Measurements from ENCODE around the gene MCU. TPM values are rescaled to one million over a fixed set of nuclear protein-coding genes. Genes with fewer than 3 reads are reported as not detected.

The MCU gene
- total RNA-seq, 1 donor from 2014 or later, result 95.0 TPM

DNA sequence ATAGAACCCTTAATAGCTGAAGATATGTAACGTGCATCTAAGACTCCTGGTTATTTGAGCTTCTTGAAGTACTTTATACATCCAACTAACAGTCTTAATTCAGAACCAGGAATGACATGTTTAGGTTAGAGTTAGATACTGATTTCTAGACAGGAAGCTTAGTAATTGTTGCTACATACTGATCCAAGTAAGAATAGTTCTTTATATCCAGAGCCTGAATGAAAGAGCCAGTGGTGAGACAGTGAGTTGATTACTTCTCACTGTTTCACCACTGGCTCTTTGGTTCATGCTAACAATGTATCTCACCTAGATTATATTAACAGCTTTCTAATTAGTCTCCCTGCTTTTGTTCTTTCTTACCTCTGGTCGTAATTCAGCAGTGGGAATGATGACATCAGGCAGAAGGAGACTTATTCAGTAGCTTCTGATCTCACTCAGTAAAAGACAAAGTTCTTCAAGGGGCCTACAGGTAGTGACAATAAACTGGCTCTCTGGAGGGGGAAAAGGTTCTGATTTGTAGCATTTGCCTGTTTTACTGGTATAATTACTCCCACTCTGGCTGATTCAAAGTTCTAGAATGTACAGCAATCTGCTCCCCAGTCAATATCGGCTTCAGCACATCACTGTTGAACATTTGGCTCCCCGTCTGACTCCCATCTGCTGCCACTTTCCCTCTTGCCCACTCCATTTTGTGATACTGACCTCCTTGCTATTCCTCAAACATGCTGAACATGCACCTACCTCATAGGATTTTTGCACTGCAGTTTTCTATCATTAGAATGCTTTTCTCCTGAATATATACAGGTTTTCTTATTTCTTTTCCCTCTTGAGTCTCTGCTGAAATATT is 29.1 kb downstream of the MCU start:
- no peaks in the 10 kb centered on the region for H3K9me3 ChIP-seq (ENCODE audit: control insufficient read depth in 3 of 3, low read length in 3 of 3)
- no peak overlapping the region for H3K27ac ChIP-seq (ENCODE audit: low read depth, low read length)
- H3K27me3 ChIP-seq (ENCODE audit: control insufficient read depth in 3 of 3, insufficient read depth in 3 of 3, low read length in 3 of 3), result no peaks in the 10 kb centered on the region
- peaks cover 0 to 7% (median 0%) of the 10 kb centered on the region in 3 donors for H3K4me1 ChIP-seq (ENCODE audit: control insufficient read depth in 3 of 3, insufficient read depth in 3 of 3, low read length in 3 of 3)
- H3K9ac ChIP-seq (ENCODE audit: low read depth in 1 of 3, low read length in 3 of 3), result no peak overlapping the region
- H3K4me3 ChIP-seq (ENCODE audit: low read length in 3 of 3), result no peak overlapping the region
- H3K36me3 ChIP-seq (ENCODE audit: control insufficient read depth in 3 of 3, insufficient read depth in 3 of 3, low read length in 3 of 3), result peaks cover 2 to 11% (median 6%) of the 10 kb centered on the region in 3 donors

DNA sequence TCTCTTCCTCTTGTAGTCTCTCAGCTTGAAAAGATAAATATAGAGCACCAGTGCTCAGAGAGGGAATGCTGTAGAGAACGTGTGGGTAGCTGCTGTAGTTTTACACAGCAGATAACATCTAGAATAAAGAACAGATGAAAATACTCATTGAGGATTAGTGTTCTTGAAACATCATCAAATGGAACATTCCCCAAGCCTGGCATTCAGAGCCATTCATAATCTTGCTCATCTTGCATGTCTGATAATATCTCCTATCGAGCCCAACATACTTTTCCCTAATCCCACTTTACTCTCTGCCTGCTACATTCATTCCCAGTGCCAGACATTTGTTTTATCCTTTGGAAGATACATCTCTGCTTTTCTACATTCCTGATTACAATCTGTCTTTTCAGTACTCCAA is 35.2 kb downstream of the MCU start:
- no peak overlapping the region for H3K27ac ChIP-seq (ENCODE audit: low read depth, low read length)
- H3K4me1 ChIP-seq (ENCODE audit: control insufficient read depth in 3 of 3, insufficient read depth in 3 of 3, low read length in 3 of 3), result peaks cover 7 to 9% (median 8%) of the 10 kb centered on the region in 3 donors
- no peaks in the 10 kb centered on the region for H3K9me3 ChIP-seq (ENCODE audit: control insufficient read depth in 3 of 3, low read length in 3 of 3)
- H3K9ac ChIP-seq (ENCODE audit: low read depth in 1 of 3, low read length in 3 of 3), result peak overlapping the region in 1 of 3 donors; percentile 15
- H3K36me3 ChIP-seq (ENCODE audit: control insufficient read depth in 3 of 3, insufficient read depth in 3 of 3, low read length in 3 of 3), result no peaks in the 10 kb centered on the region
- no peaks in the 10 kb centered on the region for H3K27me3 ChIP-seq (ENCODE audit: control insufficient read depth in 3 of 3, insufficient read depth in 3 of 3, low read length in 3 of 3)
- H3K4me3 ChIP-seq (ENCODE audit: low read length in 3 of 3), result no peak overlapping the region

- Histone ChIP-seq H3K27me3 (ENCODE audit: control insufficient read depth in 3 of 3, insufficient read depth in 3 of 3, low read length in 3 of 3) (no peaks in the 10 kb centered on the region), H3K9me3 (ENCODE audit: control insufficient read depth in 3 of 3, low read length in 3 of 3) (no peaks in the 10 kb centered on the region), H3K4me3 (ENCODE audit: low read length in 3 of 3) (no peak overlapping the region), H3K27ac (ENCODE audit: low read depth, low read length) (no peak overlapping the region), H3K36me3 (ENCODE audit: control insufficient read depth in 3 of 3, insufficient read depth in 3 of 3, low read length in 3 of 3) (no peaks in the 10 kb centered on the region), H3K4me1 (ENCODE audit: control insufficient read depth in 3 of 3, insufficient read depth in 3 of 3, low read length in 3 of 3) (peaks cover 7 to 9% (median 8%) of the 10 kb centered on the region in 3 donors), H3K9ac (ENCODE audit: low read depth in 1 of 3, low read length in 3 of 3) (peak overlapping the region in 1 of 3 donors; percentile 17)
These were observed 36.5 kb downstream of the MCU start for GRCh38 chr10:72728462-72728861.

DNA sequence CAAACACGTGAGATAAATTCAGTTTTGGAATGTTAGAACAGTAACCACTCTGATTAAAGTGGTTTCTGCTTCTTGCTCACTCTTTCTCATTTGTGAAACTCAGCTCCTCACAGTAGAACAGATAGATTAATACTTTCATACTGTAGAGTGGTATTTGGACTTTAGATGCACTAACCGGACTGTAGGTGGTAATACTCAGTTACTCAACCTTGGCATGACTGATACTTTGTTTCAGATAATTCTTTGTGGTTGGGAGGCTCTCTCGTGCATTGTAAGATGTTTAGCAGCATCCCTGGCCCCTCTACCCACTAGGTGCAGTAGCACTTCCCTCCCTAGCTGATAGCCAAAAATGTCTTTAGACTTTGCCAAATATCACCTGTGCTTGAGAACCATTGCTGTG is 37.6 kb downstream of the MCU start:
- H3K36me3 ChIP-seq (ENCODE audit: control insufficient read depth in 3 of 3, insufficient read depth in 3 of 3, low read length in 3 of 3), result no peaks in the 10 kb centered on the region
- H3K9me3 ChIP-seq (ENCODE audit: control insufficient read depth in 3 of 3, low read length in 3 of 3), result no peaks in the 10 kb centered on the region
- no peak overlapping the region for H3K4me3 ChIP-seq (ENCODE audit: low read length in 3 of 3)
- H3K27me3 ChIP-seq (ENCODE audit: control insufficient read depth in 3 of 3, insufficient read depth in 3 of 3, low read length in 3 of 3), result no peaks in the 10 kb centered on the region
- H3K9ac ChIP-seq (ENCODE audit: low read depth in 1 of 3, low read length in 3 of 3), result no peak overlapping the region
- H3K4me1 ChIP-seq (ENCODE audit: control insufficient read depth in 3 of 3, insufficient read depth in 3 of 3, low read length in 3 of 3), result peaks cover 7 to 9% (median 8%) of the 10 kb centered on the region in 3 donors
- H3K27ac ChIP-seq (ENCODE audit: low read depth, low read length), result no peak overlapping the region

DNA sequence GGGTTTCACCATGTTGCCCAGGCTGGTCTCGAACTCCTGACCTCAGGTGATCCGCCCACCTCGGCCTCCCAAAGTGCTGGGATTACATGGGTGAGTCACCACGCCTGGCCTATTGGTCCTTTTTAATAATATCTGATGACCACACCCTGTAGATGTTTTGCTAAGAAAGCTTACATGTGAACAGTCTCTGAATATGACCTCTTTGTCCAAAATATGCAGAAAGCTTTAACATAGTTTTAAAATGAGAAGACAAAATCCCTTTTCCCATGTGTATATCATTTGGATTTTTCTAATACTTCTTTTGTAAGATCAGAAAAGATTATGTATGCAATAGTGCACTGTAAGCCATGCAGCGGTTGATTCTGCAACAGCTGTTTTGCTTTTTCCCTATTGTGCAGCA is 38.5 kb downstream of the MCU start:
- Histone ChIP-seq H3K9ac (ENCODE audit: low read depth in 1 of 3, low read length in 3 of 3) (no peak overlapping the region), H3K9me3 (ENCODE audit: control insufficient read depth in 3 of 3, low read length in 3 of 3) (no peaks in the 10 kb centered on the region), H3K36me3 (ENCODE audit: control insufficient read depth in 3 of 3, insufficient read depth in 3 of 3, low read length in 3 of 3) (no peaks in the 10 kb centered on the region), H3K27me3 (ENCODE audit: control insufficient read depth in 3 of 3, insufficient read depth in 3 of 3, low read length in 3 of 3) (no peaks in the 10 kb centered on the region), H3K4me3 (ENCODE audit: low read length in 3 of 3) (no peak overlapping the region), H3K27ac (ENCODE audit: low read depth, low read length) (no peak overlapping the region), H3K4me1 (ENCODE audit: control insufficient read depth in 3 of 3, insufficient read depth in 3 of 3, low read length in 3 of 3) (peaks cover 10 to 14% (median 12%) of the 10 kb centered on the region in 3 donors)

GRCh38 chr10:72731916-72732419 is 40.0 kb downstream of the MCU start:
- H3K36me3 ChIP-seq (ENCODE audit: control insufficient read depth in 3 of 3, insufficient read depth in 3 of 3, low read length in 3 of 3), result no peaks in the 10 kb centered on the region

DNA sequence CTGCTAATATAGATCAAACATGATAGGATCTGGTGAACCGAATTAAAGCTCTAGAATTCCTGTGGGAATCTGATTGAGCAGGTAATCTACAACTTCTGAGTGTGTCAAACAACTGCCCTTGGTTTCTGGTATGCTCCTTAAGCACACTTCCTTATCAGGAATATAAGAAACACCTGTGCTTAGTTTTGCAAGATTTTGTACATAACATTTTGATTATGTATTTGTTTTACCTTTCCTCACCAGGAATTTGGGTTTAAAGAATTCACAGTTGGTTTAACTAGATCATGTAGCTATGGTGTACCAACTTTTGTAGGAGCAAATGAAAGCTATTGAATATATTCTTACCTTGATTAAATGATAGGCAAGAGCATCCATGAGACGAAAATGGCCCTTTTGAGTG is 40.6 kb downstream of the MCU start:
- no peaks in the 10 kb centered on the region for H3K36me3 ChIP-seq (ENCODE audit: control insufficient read depth in 3 of 3, insufficient read depth in 3 of 3, low read length in 3 of 3)
- no peak overlapping the region for H3K4me3 ChIP-seq (ENCODE audit: low read length in 3 of 3)
- no peaks in the 10 kb centered on the region for H3K27me3 ChIP-seq (ENCODE audit: control insufficient read depth in 3 of 3, insufficient read depth in 3 of 3, low read length in 3 of 3)
- H3K9ac ChIP-seq (ENCODE audit: low read depth in 1 of 3, low read length in 3 of 3), result no peak overlapping the region
- H3K9me3 ChIP-seq (ENCODE audit: control insufficient read depth in 3 of 3, low read length in 3 of 3), result no peaks in the 10 kb centered on the region
- no peak overlapping the region for H3K27ac ChIP-seq (ENCODE audit: low read depth, low read length)
- H3K4me1 ChIP-seq (ENCODE audit: control insufficient read depth in 3 of 3, insufficient read depth in 3 of 3, low read length in 3 of 3), result peaks cover 12 to 21% (median 20%) of the 10 kb centered on the region in 3 donors

More at GRCh38 chr10:72731916-72732419, 40.0 kb downstream of the MCU start:
- H3K27ac ChIP-seq (ENCODE audit: low read depth, low read length), result no peak overlapping the region
- H3K9ac ChIP-seq (ENCODE audit: low read depth in 1 of 3, low read length in 3 of 3), result no peak overlapping the region
- H3K4me3 ChIP-seq (ENCODE audit: low read length in 3 of 3), result no peak overlapping the region
- no peaks in the 10 kb centered on the region for H3K9me3 ChIP-seq (ENCODE audit: control insufficient read depth in 3 of 3, low read length in 3 of 3)
- H3K27me3 ChIP-seq (ENCODE audit: control insufficient read depth in 3 of 3, insufficient read depth in 3 of 3, low read length in 3 of 3), result no peaks in the 10 kb centered on the region
- H3K4me1 ChIP-seq (ENCODE audit: control insufficient read depth in 3 of 3, insufficient read depth in 3 of 3, low read length in 3 of 3), result peaks cover 16 to 24% (median 24%) of the 10 kb centered on the region in 3 donors

GRCh38 chr10:72733989-72734388 is 42.0 kb downstream of the MCU start:
- no peaks in the 10 kb centered on the region for H3K9me3 ChIP-seq (ENCODE audit: control insufficient read depth in 3 of 3, low read length in 3 of 3)

GRCh38 chr10:72735288-72735936 is 43.5 kb downstream of the MCU start:
- Histone ChIP-seq H3K9ac (ENCODE audit: low read depth in 1 of 3, low read length in 3 of 3) (peak overlapping the region in 2 of 3 donors; percentile 2 to 24), H3K9me3 (ENCODE audit: control insufficient read depth in 3 of 3, low read length in 3 of 3) (no peaks in the 10 kb centered on the region), H3K4me3 (ENCODE audit: low read length in 3 of 3) (peak overlapping the region; percentile 0 to 40 (median 6)), H3K27ac (ENCODE audit: low read depth, low read length) (peak overlapping the region; percentile 77), H3K4me1 (ENCODE audit: control insufficient read depth in 3 of 3, insufficient read depth in 3 of 3, low read length in 3 of 3) (peaks cover 28 to 31% (median 31%) of the 10 kb centered on the region in 3 donors), H3K36me3 (ENCODE audit: control insufficient read depth in 3 of 3, insufficient read depth in 3 of 3, low read length in 3 of 3) (no peaks in the 10 kb centered on the region), H3K27me3 (ENCODE audit: control insufficient read depth in 3 of 3, insufficient read depth in 3 of 3, low read length in 3 of 3) (no peaks in the 10 kb centered on the region)

More at GRCh38 chr10:72733989-72734388, 42.0 kb downstream of the MCU start:
- Histone ChIP-seq H3K27ac (ENCODE audit: low read depth, low read length) (no peak overlapping the region), H3K4me3 (ENCODE audit: low read length in 3 of 3) (no peak overlapping the region), H3K9ac (ENCODE audit: low read depth in 1 of 3, low read length in 3 of 3) (no peak overlapping the region), H3K4me1 (ENCODE audit: control insufficient read depth in 3 of 3, insufficient read depth in 3 of 3, low read length in 3 of 3) (peaks cover 18 to 30% (median 23%) of the 10 kb centered on the region in 3 donors), H3K36me3 (ENCODE audit: control insufficient read depth in 3 of 3, insufficient read depth in 3 of 3, low read length in 3 of 3) (no peaks in the 10 kb centered on the region), H3K27me3 (ENCODE audit: control insufficient read depth in 3 of 3, insufficient read depth in 3 of 3, low read length in 3 of 3) (no peaks in the 10 kb centered on the region)
